Type B pancreatic cell (in vitro differentiated cells): ENCODE results near the gene OTUD5. TPM values are rescaled to one million over a fixed set of nuclear protein-coding genes. Genes with fewer than 3 reads are reported as not detected.

ENCODE experiments used
- DNase-seq: peaks from one replicate; pipeline ENCODE4 v3.0.0; 2021; ENCODE audit warnings: mixed read lengths; ENCODE audit not compliant: unreplicated experiment; ENCODE audit errors: extremely low spot score
- H3K27ac Mint-ChIP-seq: 2 replicates; pipeline ENCODE4 v1.8.0; 2021; ENCODE audit warnings: mild to moderate bottlenecking, mixed read lengths
- H3K27me3 Mint-ChIP-seq: 2 replicates; pipeline ENCODE4 v1.8.0; 2021; ENCODE audit warnings: mixed read lengths
- H3K36me3 Mint-ChIP-seq: 2 replicates; pipeline ENCODE4 v1.8.0; 2021; ENCODE audit warnings: mixed read lengths
- H3K4me1 Mint-ChIP-seq: one replicate; pipeline ENCODE4 v1.8.0; 2021; ENCODE audit warnings: mixed read lengths; ENCODE audit not compliant: unreplicated experiment
- H3K4me3 Mint-ChIP-seq: 2 replicates; pipeline ENCODE4 v1.8.0; 2021; ENCODE audit warnings: mild to moderate bottlenecking, mixed read lengths
- H3K9me3 Mint-ChIP-seq: 2 replicates; pipeline ENCODE4 v1.8.0; 2021; ENCODE audit warnings: mixed read lengths
- total RNA-seq: library from RNA; stranded (reverse); gene quantifications from 2 replicates; pipeline ENCODE4 v1.2.1, GENCODE V29; 2021; ENCODE audit warnings: low replicate concordance
- TF ChIP-seq, protein P1 (sequence below): fragments of 200-600 bp; sonication (generic); conservative IDR thresholded peaks from 2 replicates; pipeline ENCODE4 v1.5.0; 2021; ENCODE audit warnings: antibody characterized with exemption, mild to moderate bottlenecking

Gene OTUD5
- total RNA-seq, 1 donor from 2014 or later, result 49.5 TPM

DNA sequence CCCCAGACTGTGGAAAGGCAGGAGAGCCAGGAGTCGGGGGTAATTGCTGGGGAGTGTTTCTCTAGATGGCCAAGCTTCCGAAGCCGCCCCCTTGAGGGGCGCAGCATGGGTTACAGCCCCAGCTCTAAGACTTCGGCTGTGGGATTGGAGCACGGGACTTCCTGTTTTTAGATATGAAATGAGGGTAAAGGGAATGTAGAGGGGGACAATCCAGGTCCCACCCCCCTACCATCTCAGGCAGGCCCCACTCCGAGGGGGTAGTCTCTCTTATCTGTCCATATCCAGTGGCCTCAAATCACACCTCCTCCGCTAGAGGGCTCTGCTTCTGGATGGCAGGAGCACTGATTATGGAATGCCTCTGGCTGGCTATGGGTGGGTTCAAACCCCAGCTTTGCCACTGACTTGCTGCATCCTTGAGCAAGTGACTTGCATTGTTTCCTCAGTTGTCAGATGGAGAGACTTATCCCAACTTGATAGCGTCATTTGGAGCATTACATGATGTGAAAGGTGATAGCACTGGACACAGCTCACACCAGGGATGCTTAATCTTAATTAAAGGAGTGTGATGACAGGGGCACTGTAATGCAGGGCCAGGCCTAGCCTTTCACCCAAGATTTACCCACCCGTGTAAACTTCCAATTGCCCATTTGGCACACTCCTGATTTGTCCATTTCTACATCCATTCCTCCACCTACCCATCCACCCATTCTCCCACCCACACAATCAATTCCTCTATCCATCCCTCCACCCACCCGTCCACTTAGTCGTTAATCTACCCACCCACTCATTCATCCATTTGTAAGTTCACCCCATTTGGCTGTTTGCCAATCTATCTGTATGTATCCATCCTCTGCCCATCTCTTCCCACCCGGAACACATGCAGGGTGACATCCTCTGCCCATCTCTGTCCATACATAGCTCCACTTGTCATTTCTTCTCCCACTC is 15.1 kb upstream of the OTUD5 start:
- no peaks in the 10 kb centered on the region for H3K4me1 Mint-ChIP-seq
- H3K36me3 Mint-ChIP-seq, result peaks cover 9% of the 10 kb centered on the region
- TF ChIP-seq, protein P1, sequence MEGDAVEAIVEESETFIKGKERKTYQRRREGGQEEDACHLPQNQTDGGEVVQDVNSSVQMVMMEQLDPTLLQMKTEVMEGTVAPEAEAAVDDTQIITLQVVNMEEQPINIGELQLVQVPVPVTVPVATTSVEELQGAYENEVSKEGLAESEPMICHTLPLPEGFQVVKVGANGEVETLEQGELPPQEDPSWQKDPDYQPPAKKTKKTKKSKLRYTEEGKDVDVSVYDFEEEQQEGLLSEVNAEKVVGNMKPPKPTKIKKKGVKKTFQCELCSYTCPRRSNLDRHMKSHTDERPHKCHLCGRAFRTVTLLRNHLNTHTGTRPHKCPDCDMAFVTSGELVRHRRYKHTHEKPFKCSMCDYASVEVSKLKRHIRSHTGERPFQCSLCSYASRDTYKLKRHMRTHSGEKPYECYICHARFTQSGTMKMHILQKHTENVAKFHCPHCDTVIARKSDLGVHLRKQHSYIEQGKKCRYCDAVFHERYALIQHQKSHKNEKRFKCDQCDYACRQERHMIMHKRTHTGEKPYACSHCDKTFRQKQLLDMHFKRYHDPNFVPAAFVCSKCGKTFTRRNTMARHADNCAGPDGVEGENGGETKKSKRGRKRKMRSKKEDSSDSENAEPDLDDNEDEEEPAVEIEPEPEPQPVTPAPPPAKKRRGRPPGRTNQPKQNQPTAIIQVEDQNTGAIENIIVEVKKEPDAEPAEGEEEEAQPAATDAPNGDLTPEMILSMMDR, result peak; percentile 65
- DNase-seq, result no peak
- H3K9me3 Mint-ChIP-seq, result no peaks in the 10 kb centered on the region
- peak overlapping the region; percentile 72 for H3K4me3 Mint-ChIP-seq
- H3K27me3 Mint-ChIP-seq, result no peaks in the 10 kb centered on the region
- no peak overlapping the region for H3K27ac Mint-ChIP-seq

DNA sequence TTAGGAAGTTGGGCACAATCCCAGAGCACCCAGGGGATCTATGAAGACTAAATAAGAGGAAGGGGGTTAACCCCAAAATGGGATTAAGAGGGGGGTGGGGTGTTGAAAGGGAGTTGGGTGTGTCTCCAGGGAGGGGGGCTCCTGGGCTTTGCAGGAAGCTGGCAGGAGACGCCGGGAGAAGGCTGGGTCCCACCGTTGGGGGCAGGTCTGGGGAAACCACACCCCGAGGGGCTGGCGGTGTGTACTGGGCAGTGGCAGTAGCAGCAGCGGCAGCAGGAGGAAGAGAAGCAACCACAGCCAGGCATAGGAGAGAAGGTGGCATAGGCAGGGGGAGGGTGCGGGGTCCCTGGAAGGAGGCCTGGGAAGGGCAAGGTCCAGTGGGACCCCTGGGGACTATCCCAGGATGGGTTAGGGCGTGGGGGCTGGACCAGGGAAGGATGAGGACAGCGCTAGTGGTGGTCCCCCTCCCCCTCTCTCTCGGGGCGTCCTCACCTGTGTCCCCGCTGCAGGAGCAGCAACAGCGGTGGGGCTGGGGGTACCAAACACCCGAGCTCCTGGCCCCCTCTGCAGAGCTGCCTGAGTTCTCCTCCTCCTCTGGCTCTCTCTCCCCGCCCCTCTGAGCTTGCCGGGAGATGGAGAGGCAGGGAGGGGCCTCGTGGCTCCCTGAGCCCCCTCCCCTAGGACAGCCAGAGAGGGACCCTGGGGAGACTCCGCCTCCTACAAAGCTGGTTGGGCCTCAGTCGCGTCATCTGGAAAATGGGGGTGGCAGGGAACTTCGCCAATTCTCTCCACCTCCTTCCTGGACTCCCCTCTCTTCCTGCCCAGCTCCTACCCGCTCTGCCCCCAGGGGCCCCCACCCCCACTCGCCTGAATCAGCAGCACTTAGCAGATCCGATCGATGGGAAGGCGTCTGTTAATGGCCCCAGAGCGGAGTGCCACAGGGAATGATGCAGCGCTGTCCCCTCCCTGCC is 14.1 kb upstream of the OTUD5 start, which contains the start of gene KCND1:
Gene KCND1, minus strand, starts transcription at position 596 of the 971 bp plus-strand sequence. CDS start 1,573 bp downstream, outside the sequence.
- TF ChIP-seq, protein P1, result no peak
- H3K4me1 Mint-ChIP-seq, result no peaks in the 10 kb centered on the region
- H3K36me3 Mint-ChIP-seq, result peaks cover 9% of the 10 kb centered on the region
- DNase-seq, result no peak
- no peaks in the 10 kb centered on the region for H3K27me3 Mint-ChIP-seq
- no peak within 1 kb of the TSS for H3K27ac Mint-ChIP-seq
- H3K9me3 Mint-ChIP-seq, result no peaks in the 10 kb centered on the region
- H3K4me3 Mint-ChIP-seq, result peak within 1 kb of the TSS; percentile 72

DNA sequence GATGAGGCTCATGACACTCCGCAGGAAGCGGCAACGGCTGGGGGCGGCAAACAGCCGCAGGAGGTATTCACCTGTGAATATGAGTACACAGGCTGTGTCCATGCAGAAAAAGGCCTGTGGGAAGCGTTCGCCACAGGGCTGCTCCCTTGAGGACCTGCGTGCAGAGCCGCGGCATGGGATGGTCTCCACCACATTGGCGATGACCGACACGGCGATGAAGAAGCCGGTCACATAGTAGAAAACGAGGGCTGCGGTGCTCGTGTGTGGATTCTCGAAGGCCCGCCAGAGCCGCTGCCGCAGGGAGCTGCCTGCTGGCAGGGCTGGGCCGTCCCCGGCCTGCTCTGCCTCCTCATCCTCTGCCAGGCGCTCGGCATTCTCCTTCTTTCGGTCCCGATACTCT is 12.1 kb upstream of the OTUD5 start:
- H3K9me3 Mint-ChIP-seq, result no peaks in the 10 kb centered on the region
- no peaks in the 10 kb centered on the region for H3K27me3 Mint-ChIP-seq
- H3K36me3 Mint-ChIP-seq, result peaks cover 5% of the 10 kb centered on the region
- H3K4me3 Mint-ChIP-seq, result no peak overlapping the region
- H3K4me1 Mint-ChIP-seq, result no peaks in the 10 kb centered on the region
- DNase-seq, result no peak
- no peak overlapping the region for H3K27ac Mint-ChIP-seq
- TF ChIP-seq, protein P1, result no peak

DNA sequence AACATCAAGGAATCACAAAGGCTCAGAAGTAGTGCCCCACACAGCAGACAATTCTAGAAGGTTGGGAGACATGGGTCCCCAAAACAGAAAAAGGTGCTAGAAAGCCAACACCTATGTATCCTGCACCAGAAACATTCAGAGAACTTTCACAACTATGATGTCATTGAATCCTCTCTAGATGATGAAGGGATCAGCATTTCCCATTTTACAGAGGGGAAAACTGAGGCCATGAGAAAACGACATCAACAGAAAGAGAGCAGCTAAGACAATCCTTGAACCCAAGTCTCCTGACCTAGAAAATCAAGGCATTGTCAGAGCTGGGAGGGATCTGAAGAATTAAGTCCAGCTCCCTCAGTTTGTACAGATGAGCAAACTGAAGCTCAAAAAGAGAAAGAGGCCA is 11.0 kb upstream of the OTUD5 start:
- H3K9me3 Mint-ChIP-seq, result no peaks in the 10 kb centered on the region
- no peak overlapping the region for H3K4me3 Mint-ChIP-seq
- H3K27ac Mint-ChIP-seq, result no peak overlapping the region
- H3K4me1 Mint-ChIP-seq, result no peaks in the 10 kb centered on the region
- TF ChIP-seq, protein P1, result no peak
- peaks cover 8% of the 10 kb centered on the region for H3K36me3 Mint-ChIP-seq
- H3K27me3 Mint-ChIP-seq, result no peaks in the 10 kb centered on the region
- DNase-seq, result no peak

DNA sequence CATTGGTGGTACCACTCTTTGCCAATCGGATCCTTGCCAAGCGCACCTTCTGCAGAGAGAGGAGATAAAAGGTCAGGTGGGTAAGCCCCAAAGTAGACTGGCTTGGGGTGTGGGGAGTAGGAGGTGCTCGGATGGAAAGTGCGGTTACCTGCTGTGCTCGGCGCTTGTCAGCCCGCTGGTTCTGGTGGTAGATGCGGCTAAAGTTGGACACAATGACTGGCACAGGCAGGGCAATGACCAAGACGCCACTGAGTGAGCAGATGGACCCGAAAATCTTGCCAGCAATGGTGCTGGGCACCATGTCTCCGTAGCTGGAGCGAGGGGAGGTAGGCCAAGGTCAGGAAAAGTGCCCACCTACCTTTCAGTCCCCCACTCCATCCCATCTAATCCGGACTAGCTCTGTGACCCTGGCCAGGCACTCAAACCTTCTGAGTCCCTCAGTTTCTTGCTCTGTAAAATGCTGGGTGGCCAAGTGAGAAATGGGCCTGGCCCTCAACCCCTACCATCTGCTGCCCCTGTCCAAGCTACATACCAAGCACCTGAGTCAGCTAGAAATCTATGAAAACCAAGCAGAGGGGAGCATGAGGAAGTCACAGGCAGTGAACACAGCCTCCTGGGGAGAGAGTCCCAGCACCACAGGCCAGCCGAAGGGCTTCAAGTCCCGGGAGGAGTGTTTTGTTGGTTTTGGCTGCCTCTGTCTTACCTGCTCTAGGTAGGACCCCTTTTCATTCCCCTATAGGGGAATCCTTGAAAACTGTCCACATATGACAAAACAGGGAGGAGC is 9.6 kb upstream of the OTUD5 start:
- no peak for DNase-seq

More for the DNA sequence above, 9.6 kb upstream of the OTUD5 start:
- peaks cover 3% of the 10 kb centered on the region for H3K36me3 Mint-ChIP-seq
- H3K4me1 Mint-ChIP-seq, result no peaks in the 10 kb centered on the region
- TF ChIP-seq, protein P1, result no peak
- H3K9me3 Mint-ChIP-seq, result no peaks in the 10 kb centered on the region
- H3K27me3 Mint-ChIP-seq, result no peaks in the 10 kb centered on the region
- H3K27ac Mint-ChIP-seq, result no peak overlapping the region
- H3K4me3 Mint-ChIP-seq, result no peak overlapping the region
